SK-N-SH treated with all-trans-retinoic acid at 6 μM for 48 hours (cell line): ENCODE measurements around the gene ZNF444.

Source experiments
- ISL1 ChIP-seq: fragments of 250-450 bp; sonication (Bioruptor Pico); IDR thresholded peaks from 2 replicates; pipeline ENCODE4 v2.1.2; 2022; ENCODE audit warnings: mild to moderate bottlenecking, moderate library complexity
- TCF4 ChIP-seq: fragments of 250-450 bp; sonication (Bioruptor Pico); IDR thresholded peaks from 2 replicates; pipeline ENCODE4 v1.8.0; 2021; ENCODE audit warnings: mild to moderate bottlenecking, moderate library complexity, borderline replicate concordance
- ZC3H10 ChIP-seq: fragments of 250-450 bp; sonication (Bioruptor Pico); IDR thresholded peaks from 2 replicates; pipeline ENCODE4 v1.5.1; 2021; ENCODE audit warnings: mild to moderate bottlenecking, moderate library complexity
- ZFP30 ChIP-seq: fragments of 450-650 bp; formaldehyde crosslinking; IDR thresholded peaks from 2 replicates; pipeline ENCODE4 v1.5.0; 2022; ENCODE audit warnings: mild to moderate bottlenecking, moderate library complexity
- TF ChIP-seq, protein P1 (sequence below): fragments of 250-450 bp; sonication (Bioruptor Pico); IDR thresholded peaks from 2 replicates; pipeline ENCODE4 v1.5.1; 2020; ENCODE audit warnings: low read depth, mild to moderate bottlenecking, moderate library complexity
- TF ChIP-seq, protein P2 (sequence below): fragments of 250-450 bp; sonication (Bioruptor Pico); IDR thresholded peaks from 2 replicates; pipeline ENCODE4 v1.8.0; 2020; ENCODE audit warnings: mild to moderate bottlenecking, moderate library complexity, borderline replicate concordance

DNA sequence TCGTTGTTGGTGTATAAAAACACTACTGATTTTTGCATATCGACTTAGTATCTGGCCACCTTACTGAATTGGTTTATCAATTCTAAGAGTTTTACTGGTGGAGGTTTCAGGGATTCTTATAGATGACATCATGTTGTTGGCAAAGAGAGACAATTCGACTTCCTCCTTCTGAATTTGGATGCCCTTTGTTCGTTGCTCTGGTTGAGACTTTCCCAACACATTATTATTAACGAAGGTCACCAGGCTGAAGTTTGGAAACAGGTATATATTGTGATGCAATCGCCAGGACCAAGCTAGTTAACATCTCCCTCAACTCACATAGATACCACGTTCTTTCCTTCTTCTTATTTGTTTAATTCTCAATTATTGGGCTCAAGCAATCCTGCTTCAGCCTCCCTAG, 58.6 kb downstream of the ZNF444 start:
- no peak for TF ChIP-seq ISL1 (CRISPR knock-in tag)
- no peak for TF ChIP-seq ZFP30
- TF ChIP-seq, protein P1, sequence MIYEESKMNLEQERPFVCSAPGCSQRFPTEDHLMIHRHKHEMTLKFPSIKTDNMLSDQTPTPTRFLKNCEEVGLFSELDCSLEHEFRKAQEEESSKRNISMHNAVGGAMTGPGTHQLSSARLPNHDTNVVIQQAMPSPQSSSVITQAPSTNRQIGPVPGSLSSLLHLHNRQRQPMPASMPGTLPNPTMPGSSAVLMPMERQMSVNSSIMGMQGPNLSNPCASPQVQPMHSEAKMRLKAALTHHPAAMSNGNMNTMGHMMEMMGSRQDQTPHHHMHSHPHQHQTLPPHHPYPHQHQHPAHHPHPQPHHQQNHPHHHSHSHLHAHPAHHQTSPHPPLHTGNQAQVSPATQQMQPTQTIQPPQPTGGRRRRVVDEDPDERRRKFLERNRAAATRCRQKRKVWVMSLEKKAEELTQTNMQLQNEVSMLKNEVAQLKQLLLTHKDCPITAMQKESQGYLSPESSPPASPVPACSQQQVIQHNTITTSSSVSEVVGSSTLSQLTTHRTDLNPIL (CRISPR knock-in tag) = no peak
- no peak for TF ChIP-seq TCF4 (CRISPR knock-in tag)
- TF ChIP-seq, protein P2, sequence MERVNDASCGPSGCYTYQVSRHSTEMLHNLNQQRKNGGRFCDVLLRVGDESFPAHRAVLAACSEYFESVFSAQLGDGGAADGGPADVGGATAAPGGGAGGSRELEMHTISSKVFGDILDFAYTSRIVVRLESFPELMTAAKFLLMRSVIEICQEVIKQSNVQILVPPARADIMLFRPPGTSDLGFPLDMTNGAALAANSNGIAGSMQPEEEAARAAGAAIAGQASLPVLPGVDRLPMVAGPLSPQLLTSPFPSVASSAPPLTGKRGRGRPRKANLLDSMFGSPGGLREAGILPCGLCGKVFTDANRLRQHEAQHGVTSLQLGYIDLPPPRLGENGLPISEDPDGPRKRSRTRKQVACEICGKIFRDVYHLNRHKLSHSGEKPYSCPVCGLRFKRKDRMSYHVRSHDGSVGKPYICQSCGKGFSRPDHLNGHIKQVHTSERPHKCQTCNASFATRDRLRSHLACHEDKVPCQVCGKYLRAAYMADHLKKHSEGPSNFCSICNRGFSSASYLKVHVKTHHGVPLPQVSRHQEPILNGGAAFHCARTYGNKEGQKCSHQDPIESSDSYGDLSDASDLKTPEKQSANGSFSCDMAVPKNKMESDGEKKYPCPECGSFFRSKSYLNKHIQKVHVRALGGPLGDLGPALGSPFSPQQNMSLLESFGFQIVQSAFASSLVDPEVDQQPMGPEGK = no peak
- TF ChIP-seq ZC3H10 (CRISPR knock-in tag) = no peak
